H9 (cell line): ENCODE results near the gene BCL7B. TPM values are rescaled to one million over a fixed set of nuclear protein-coding genes. Genes with fewer than 3 reads are reported as not detected.

Source experiments
- DNase-seq: peaks from one replicate; pipeline ENCODE4 v3.0.0-alpha.2; 2017
- H2AFZ ChIP-seq: one replicate; pipeline ENCODE4 v1.6.1; 2013; ENCODE audit warnings: mild to moderate bottlenecking, low read length, control low read depth, moderate library complexity
- H2AK5ac ChIP-seq: 2 replicates; pipeline ENCODE4 v1.6.1; 2013; ENCODE audit warnings: low read length, control low read depth, mixed read lengths; ENCODE audit not compliant: insufficient read length
- H2BK120ac ChIP-seq: one replicate; pipeline ENCODE4 v1.6.1; 2013; ENCODE audit warnings: low read depth, mild to moderate bottlenecking, low read length, control low read depth, inconsistent platforms; ENCODE audit not compliant: poor library complexity, severe bottlenecking
- H2BK12ac ChIP-seq: 2 replicates; pipeline ENCODE4 v1.6.1; 2013; ENCODE audit warnings: low read length, control low read depth, mixed read lengths, low read depth; ENCODE audit not compliant: insufficient read length
- H2BK15ac ChIP-seq: 2 replicates; pipeline ENCODE4 v1.6.1; 2013; ENCODE audit warnings: low read depth, low read length, control low read depth
- H2BK20ac ChIP-seq: one replicate; pipeline ENCODE4 v1.6.1; 2013; ENCODE audit warnings: low read depth, mild to moderate bottlenecking, low read length, control low read depth, inconsistent platforms; ENCODE audit not compliant: poor library complexity, severe bottlenecking
- H2BK5ac ChIP-seq: 2 replicates; pipeline ENCODE4 v1.6.1; 2013; ENCODE audit warnings: low read length, control low read depth, mixed read lengths; ENCODE audit not compliant: insufficient read length
- H3K14ac ChIP-seq: 2 replicates; pipeline ENCODE4 v1.6.1; 2013; ENCODE audit warnings: low read length, control low read depth; ENCODE audit not compliant: insufficient read depth
- H3K18ac ChIP-seq: 2 replicates; pipeline ENCODE4 v1.6.1; 2013; ENCODE audit warnings: low read depth, mild to moderate bottlenecking, mixed read lengths, low read length, control low read depth; ENCODE audit not compliant: insufficient read length
- H3K23ac ChIP-seq: 2 replicates; pipeline ENCODE4 v1.6.1; 2013; ENCODE audit warnings: low read length, control low read depth, mixed read lengths, low read depth; ENCODE audit not compliant: insufficient read length
- H3K23me2 ChIP-seq: 2 replicates; pipeline ENCODE4 v1.6.1; 2013; ENCODE audit warnings: low read depth, mild to moderate bottlenecking, mixed read lengths, low read length, control low read depth; ENCODE audit not compliant: insufficient read length, poor library complexity, severe bottlenecking
- H3K27ac ChIP-seq: 2 replicates; pipeline ENCODE4 v1.5.1; 2013; ENCODE audit warnings: low read length, control low read depth, mixed read lengths, low read depth; ENCODE audit not compliant: insufficient read length
- H3K27me3 ChIP-seq: 2 replicates; pipeline ENCODE4 v1.6.1; 2013; ENCODE audit warnings: low read length, control low read depth, inconsistent platforms; ENCODE audit not compliant: insufficient read depth
- H3K4ac ChIP-seq: 2 replicates; pipeline ENCODE4 v1.6.1; 2013; ENCODE audit warnings: low read depth, mild to moderate bottlenecking, control low read depth, inconsistent platforms, low read length, moderate library complexity
- H3K4me1 ChIP-seq: 2 replicates; pipeline ENCODE4 v1.6.1; 2013; ENCODE audit warnings: low read length, control low read depth, inconsistent platforms; ENCODE audit not compliant: insufficient read depth
- H3K4me2 ChIP-seq: 2 replicates; pipeline ENCODE4 v1.6.1; 2013; ENCODE audit warnings: low read length, control low read depth, mixed read lengths; ENCODE audit not compliant: insufficient read length, insufficient read depth
- H3K56ac ChIP-seq: 2 replicates; pipeline ENCODE4 v1.6.1; 2013; ENCODE audit warnings: low read depth, mild to moderate bottlenecking, mixed read lengths, low read length, control low read depth; ENCODE audit not compliant: insufficient read length
- H3K79me1 ChIP-seq: 2 replicates; pipeline ENCODE4 v1.6.1; 2013; ENCODE audit warnings: low read depth, mild to moderate bottlenecking, moderate library complexity, low read length, control low read depth, inconsistent platforms; ENCODE audit not compliant: insufficient read depth, poor library complexity, severe bottlenecking
- H3K79me2 ChIP-seq: 2 replicates; pipeline ENCODE4 v1.6.1; 2013; ENCODE audit warnings: low read length, control low read depth, inconsistent platforms; ENCODE audit not compliant: insufficient read depth
- H3K9ac ChIP-seq: 2 replicates; pipeline ENCODE4 v1.6.1; 2013; ENCODE audit warnings: low read length, control low read depth, mixed read lengths; ENCODE audit not compliant: insufficient read length; ENCODE audit errors: extremely low read depth
- H3K9me3 ChIP-seq: one replicate; pipeline ENCODE4 v1.6.1; 2013; ENCODE audit warnings: low read depth, low read length, inconsistent platforms; ENCODE audit not compliant: control insufficient read depth
- H3T11ph ChIP-seq: one replicate; pipeline ENCODE4 v1.6.1; 2013; ENCODE audit warnings: mild to moderate bottlenecking, low read length, control low read depth, inconsistent platforms
- H4K20me1 ChIP-seq: one replicate; pipeline ENCODE4 v1.6.1; 2013; ENCODE audit not compliant: control insufficient read depth, insufficient read length, insufficient read depth
- H4K5ac ChIP-seq: 2 replicates; pipeline ENCODE4 v1.6.1; 2013; ENCODE audit warnings: low read depth, mild to moderate bottlenecking, mixed read lengths, low read length, control low read depth; ENCODE audit not compliant: insufficient read length
- H4K8ac ChIP-seq: replicated peaks from 2 replicates; pipeline ENCODE4 v1.6.1; 2013; ENCODE audit warnings: low read length, control low read depth, mixed read lengths, low read depth; ENCODE audit not compliant: insufficient read length
- H4K91ac ChIP-seq: 2 replicates; pipeline ENCODE4 v1.6.1; 2013; ENCODE audit warnings: low read depth, mild to moderate bottlenecking, moderate library complexity, mixed read lengths, low read length, control low read depth; ENCODE audit not compliant: insufficient read length
- H3K27ac Mint-ChIP-seq, 3 experiments: 2 replicates in 2 of 3; 3 replicates in 1 of 3; pipeline ENCODE4 v1.8.0; 2020 to 2021; ENCODE audit warnings: mixed read lengths in 3 of 3, mild to moderate bottlenecking in 1 of 3, moderate library complexity in 1 of 3
- H3K27me3 Mint-ChIP-seq: 2 replicates; pipeline ENCODE4 v1.8.0; 2021; ENCODE audit warnings: low read depth, mild to moderate bottlenecking, moderate library complexity, mixed read lengths
- H3K36me3 Mint-ChIP-seq, 3 experiments: 2 replicates in 2 of 3; 3 replicates in 1 of 3; pipeline ENCODE4 v1.8.0; 2020 to 2021; ENCODE audit warnings: low read depth in 3 of 3, mixed read lengths in 3 of 3; ENCODE audit not compliant: insufficient read depth in 1 of 3
- H3K4me1 Mint-ChIP-seq, 2 experiments: 2 replicates each; pipeline ENCODE4 v1.8.0; 2020; ENCODE audit warnings: mixed read lengths in 2 of 2
- H3K4me3 Mint-ChIP-seq, 2 experiments: 2 replicates in 1 of 2; 3 replicates in 1 of 2; pipeline ENCODE4 v1.8.0; 2020 to 2021; ENCODE audit warnings: mild to moderate bottlenecking in 2 of 2, mixed read lengths in 2 of 2, moderate library complexity in 1 of 2
- H3K9me3 Mint-ChIP-seq, 2 experiments: 2 replicates in 1 of 2; 3 replicates in 1 of 2; pipeline ENCODE4 v1.8.0; 2020; ENCODE audit warnings: mild to moderate bottlenecking in 2 of 2, mixed read lengths in 2 of 2, moderate library complexity in 1 of 2
- CTCF ChIP-seq: fragments of 200-600 bp; sonication (generic); conservative IDR thresholded peaks from 3 replicates; pipeline ENCODE4 v1.8.0; 2021; ENCODE audit warnings: antibody characterized with exemption, mild to moderate bottlenecking
- WGBS: extraction: QIAGEN DNeasy Blood & Tissue Kit; methylation state at CpG from one replicate; pipeline ENCODE4 v1.1.7; 2013; ENCODE audit warnings: missing lambda C conversion rate, low lambda C conversion rate, mixed read lengths; ENCODE audit not compliant: insufficient read length; ENCODE audit errors: extremely low coverage; 5-methylcytosine and 5-hydroxymethylcytosine counted together
- total RNA-seq: library from RNA; stranded (reverse); gene quantifications from 2 replicates; pipeline ENCODE4 v1.2.1, GENCODE V29; 2021

The BCL7B gene
- total RNA-seq, 1 experiment from 2014 or later = 48.9 TPM

GRCh38 chr7:73504017-73504416, 53.5 kb downstream of the BCL7B start:
- H3K27ac ChIP-seq = no peak overlapping the region
- no peak overlapping the region for H2AK5ac ChIP-seq
- H4K8ac ChIP-seq = no peak overlapping the region
- H2BK20ac ChIP-seq = no peak overlapping the region
- H3K79me2 ChIP-seq = peaks cover 4% of the 10 kb centered on the region; the same call in 1 of the 2 replicates
- H3K9me3 ChIP-seq = no peaks in the 10 kb centered on the region
- no peaks in the 10 kb centered on the region for H3K4me1 ChIP-seq
- no peak overlapping the region for H3K4ac ChIP-seq
- no peak overlapping the region for H3K56ac ChIP-seq
- H2BK15ac ChIP-seq = no peak overlapping the region
- Mint-ChIP-seq H3K4me1 (no peaks in the 10 kb centered on the region), H3K4me3 (no peak overlapping the region), H3K27ac (no peak overlapping the region), H3K9me3 (no peaks in the 10 kb centered on the region), H3K27me3 (no peaks in the 10 kb centered on the region), H3K36me3 (peaks cover 49 to 92% (median 74%) of the 10 kb centered on the region in 3 experiments)
- no peaks in the 10 kb centered on the region for H3K23me2 ChIP-seq
- H3K79me1 ChIP-seq = peaks cover 13% of the 10 kb centered on the region
- no peaks in the 10 kb centered on the region for H4K20me1 ChIP-seq
- no peak overlapping the region for H2BK120ac ChIP-seq
- H2BK12ac ChIP-seq = no peak overlapping the region
- no peak overlapping the region for H3K9ac ChIP-seq
- no peak for DNase-seq
- H3T11ph ChIP-seq = no peak overlapping the region
- no peak for TF ChIP-seq CTCF
- no peak overlapping the region for H4K91ac ChIP-seq
- no peak overlapping the region for H3K23ac ChIP-seq
- WGBS = no CpG with 5 or more reads among the region's 2 CpGs
- no peak overlapping the region for H2AFZ ChIP-seq
- H2BK5ac ChIP-seq = no peak overlapping the region
- no peak overlapping the region for H4K5ac ChIP-seq
- H3K18ac ChIP-seq = no peak overlapping the region
- no peaks in the 10 kb centered on the region for H3K27me3 ChIP-seq
- no peak overlapping the region for H3K14ac ChIP-seq
- H3K4me2 ChIP-seq = no peak overlapping the region
